WI38 (cell line): ENCODE measurements around the gene HIGD2A.

Experiments used
- H3K4me3 ChIP-seq: 2 replicates; pipeline ENCODE4 v1.5.1; 2011; ENCODE audit warnings: low read depth, mild to moderate bottlenecking, control low read depth, low read length
- TF ChIP-seq, protein P1 (sequence below): IDR thresholded peaks from 2 replicates; pipeline ENCODE4 v1.5.1; 2012; ENCODE audit warnings: low read depth, mild to moderate bottlenecking, control low read depth, low read length

HIGD2A gene

DNA sequence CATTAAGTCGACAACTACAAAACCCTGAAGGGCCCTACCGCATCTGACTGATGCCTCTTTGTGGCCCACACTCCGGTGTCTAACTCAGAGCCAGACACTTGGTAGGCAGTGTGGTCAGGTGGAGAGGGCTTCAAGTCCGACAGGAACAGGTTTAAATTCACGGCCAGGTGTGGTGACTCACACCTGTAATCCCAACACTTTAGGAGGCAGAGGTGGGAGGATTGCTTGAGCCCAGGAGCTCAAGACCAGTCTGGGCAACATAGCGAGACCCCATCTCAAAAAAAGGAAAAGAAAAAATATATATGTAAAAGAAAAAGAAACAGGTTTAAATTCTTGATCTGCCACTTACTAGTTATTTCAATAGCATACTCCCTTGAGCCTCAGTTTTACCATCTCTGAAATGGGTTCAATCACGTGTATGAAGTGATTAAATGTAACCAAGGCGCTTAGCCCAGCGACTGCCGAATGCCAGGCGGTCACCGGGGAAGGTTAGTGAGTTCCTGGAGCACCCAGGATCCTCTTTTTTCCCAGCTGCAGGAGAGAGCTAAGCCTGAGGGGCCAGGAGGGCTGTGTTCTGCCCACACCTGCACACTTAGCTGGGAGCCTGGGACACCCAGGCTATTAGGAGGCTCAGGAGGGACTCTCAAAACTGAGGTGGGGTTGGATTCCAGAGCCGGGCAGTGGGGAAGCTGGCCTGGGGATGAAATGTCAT is 26.8 kb downstream of the HIGD2A start:
- peak overlapping the region; percentile 91 for H3K4me3 ChIP-seq
- TF ChIP-seq, protein P1, sequence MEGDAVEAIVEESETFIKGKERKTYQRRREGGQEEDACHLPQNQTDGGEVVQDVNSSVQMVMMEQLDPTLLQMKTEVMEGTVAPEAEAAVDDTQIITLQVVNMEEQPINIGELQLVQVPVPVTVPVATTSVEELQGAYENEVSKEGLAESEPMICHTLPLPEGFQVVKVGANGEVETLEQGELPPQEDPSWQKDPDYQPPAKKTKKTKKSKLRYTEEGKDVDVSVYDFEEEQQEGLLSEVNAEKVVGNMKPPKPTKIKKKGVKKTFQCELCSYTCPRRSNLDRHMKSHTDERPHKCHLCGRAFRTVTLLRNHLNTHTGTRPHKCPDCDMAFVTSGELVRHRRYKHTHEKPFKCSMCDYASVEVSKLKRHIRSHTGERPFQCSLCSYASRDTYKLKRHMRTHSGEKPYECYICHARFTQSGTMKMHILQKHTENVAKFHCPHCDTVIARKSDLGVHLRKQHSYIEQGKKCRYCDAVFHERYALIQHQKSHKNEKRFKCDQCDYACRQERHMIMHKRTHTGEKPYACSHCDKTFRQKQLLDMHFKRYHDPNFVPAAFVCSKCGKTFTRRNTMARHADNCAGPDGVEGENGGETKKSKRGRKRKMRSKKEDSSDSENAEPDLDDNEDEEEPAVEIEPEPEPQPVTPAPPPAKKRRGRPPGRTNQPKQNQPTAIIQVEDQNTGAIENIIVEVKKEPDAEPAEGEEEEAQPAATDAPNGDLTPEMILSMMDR: no peak

DNA sequence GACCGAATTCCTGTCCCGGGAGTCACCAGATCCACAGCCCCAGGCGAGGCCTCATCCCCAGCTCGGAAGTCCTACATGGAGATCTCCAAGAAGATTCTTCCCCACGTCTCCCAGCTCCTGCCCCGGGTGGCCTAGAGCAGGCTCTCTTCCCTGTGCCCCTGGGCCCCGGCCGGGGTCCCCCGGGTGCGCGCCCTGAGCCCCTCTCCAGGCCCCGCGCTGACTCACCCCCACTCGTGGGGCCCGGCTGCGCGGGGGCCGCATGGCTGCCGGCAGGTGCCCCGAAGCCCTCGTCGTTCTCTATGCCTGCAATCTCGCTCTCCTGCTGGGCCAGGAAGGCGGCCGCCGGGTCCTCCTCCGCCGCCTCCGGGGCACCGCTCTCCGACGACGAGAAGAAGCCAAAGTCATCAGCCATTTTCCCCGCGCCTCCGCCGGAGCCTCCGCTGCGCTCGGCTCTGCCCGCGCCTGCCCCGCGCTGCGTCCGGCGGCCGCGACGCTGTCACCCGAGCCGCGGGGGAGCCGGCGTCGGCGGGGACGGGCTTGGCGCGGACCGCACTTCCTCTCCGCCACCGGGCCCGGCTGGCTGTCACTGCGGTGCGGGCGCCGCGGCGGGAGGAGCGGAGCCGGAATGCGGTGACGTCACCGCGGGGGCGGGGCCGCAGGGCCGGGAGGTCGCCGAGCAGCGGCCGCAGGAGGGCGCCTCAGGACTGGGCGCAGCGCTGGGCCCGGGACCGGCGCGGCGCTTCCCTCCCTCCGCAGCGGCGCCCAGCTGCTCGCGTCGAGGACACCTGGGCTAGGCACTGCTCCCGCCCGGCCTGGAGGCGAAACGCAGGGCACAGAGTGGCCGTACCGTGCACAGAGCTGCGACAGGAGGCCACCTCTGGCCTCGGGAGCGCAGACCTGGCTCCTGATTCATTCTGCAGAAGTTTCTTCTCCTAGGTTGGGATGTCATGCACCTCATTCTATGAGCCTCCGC is 27.7 kb downstream of the HIGD2A start, which contains the start of gene CLTB:
CLTB (minus strand) TSS at position 588 of the 973 bp plus-strand sequence; CDS start at position 412, 176 bp downstream.
- TF ChIP-seq, protein P1: peak; percentile 20; the same call in 1 of the 2 replicates
- H3K4me3 ChIP-seq: peak within 1 kb of the TSS; percentile 91

DNA sequence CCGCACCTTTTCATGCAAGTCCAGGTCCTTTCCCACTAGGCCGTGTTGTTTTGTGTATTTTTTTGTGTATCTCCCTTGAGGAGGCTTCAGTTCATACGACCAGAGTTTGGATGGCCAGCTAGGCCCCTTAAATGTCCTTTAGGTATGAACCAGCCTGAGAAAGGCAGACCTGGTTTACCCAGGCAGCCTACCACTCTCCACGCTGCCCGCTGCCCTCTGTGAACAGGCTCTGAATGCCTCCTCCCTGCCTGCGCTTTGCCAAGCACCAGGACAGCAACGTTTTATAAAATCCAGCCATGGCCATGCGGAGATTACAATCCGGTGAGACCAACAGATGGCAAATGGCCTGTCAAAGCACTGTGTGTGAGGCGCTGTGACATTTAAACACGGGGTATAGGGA is 28.4 kb downstream of the HIGD2A start:
- no peak overlapping the region; the same call in 1 of the 2 replicates for H3K4me3 ChIP-seq
- TF ChIP-seq, protein P1: no peak

DNA sequence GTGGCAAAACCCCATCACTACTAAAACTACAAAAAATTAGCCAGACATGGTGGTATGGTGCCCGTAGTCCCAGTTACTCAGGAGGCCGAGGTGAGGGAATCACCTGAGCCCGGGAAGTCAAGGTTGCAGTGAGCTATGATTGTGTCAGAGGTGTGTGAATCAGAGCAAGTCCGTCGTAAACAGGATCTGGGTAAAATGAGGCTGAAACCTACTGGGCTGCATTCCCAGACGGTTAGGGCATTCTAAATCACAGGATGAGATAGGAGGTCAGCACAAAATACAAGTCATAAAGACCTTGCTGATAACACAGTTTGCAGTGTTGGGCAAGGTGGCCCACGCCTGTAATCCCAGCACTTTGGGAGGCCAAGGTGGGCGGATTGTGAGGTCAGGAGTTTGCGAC is 29.7 kb downstream of the HIGD2A start:
- H3K4me3 ChIP-seq: no peak overlapping the region
- TF ChIP-seq, protein P1: no peak

DNA sequence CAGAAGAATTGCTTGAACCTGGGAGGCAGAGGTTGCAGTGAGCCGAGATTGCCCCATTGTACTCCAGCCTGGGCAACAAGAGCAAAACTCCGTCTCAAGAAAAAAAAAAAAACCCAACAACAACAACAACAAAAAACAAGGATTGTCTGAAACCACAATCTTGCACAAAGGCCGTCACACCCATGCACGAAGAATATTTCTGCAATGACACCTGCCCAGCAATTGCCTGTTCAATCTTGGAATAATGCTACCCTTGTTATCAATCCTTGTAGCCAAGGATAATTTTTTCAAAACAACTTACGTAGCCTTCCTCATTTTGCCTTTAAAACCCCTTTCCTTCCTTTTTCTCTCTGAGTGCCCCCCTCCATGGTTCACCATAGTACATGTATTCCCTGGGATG is 31.5 kb downstream of the HIGD2A start:
- TF ChIP-seq, protein P1: no peak

DNA sequence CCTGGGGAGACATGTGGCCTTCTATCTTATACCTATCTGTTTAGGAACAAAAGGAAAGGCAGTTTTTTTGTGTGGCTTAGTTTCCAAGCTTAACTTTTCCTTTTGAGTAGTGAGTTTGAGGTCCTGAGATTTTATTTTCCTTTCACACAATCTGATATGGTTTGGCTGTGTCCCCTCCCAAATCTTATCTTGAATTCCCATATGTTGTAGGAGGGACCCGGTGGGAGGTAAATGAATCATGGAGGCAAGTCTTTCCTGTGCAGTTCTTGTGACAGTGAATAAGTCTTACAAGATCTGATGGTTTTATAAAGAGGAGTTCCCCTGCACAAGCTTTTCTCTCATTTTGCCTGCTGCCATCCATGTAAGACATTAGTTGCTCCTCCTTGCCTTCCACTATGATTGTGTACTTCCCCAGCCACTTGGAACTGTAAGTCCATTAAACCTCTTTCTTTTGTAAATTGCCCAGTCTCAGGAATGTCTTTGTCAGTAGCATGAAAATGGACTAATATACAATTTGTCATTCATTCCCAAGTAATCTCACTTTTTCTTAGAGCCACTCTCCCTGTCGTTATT is 32.5 kb downstream of the HIGD2A start:
- no peak overlapping the region for H3K4me3 ChIP-seq
- TF ChIP-seq, protein P1: no peak

More for the DNA sequence above, 31.5 kb downstream of the HIGD2A start:
- H3K4me3 ChIP-seq: no peak overlapping the region
